ENCODE data around the gene CNTN5. TPM values are rescaled to one million over a fixed set of nuclear protein-coding genes. Genes with fewer than 3 reads are reported as not detected.

The CNTN5 gene
- total and polyA plus RNA-seq, 2 experiments from 2014 or later, result 9.6 to 10.6 TPM

DNA sequence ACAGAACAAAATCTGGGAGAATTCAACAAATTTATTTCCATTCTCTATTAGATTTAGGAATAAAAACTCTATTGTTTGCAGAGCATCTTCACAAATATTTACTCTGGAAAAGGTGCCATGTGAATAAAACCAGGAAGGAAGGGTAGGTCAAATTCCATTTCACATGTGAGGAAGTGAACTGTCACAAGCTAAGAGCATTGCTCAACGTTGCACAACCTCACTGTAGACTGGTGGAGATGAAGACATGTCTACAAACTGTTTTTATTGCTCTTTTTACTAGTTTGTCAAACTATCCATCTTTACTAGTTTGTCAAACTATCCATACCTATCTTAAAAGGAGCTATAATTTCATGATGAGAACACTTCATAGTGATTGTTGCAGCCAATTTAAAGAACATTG lies 236.4 kb downstream of the CNTN5 start:
- DNase-seq (ENCODE audit: low spot score), result peak; percentile 38
- Histone ChIP-seq H3K36me3 (replicated peaks; ENCODE audit: insufficient read depth, low read depth) (no peaks in the 10 kb centered on the region), H3K4me3 (no peak overlapping the region), H3K4me2 (no peak overlapping the region), H4K20me1 (ENCODE audit: insufficient read depth, poor library complexity, severe bottlenecking) (no peaks in the 10 kb centered on the region), H3K9me3 (ENCODE audit: low read depth) (no peaks in the 10 kb centered on the region), H3K27ac (no peak overlapping the region), H3K79me2 (no peaks in the 10 kb centered on the region), H3K9me2 (replicated peaks; ENCODE audit: insufficient read depth) (no peaks in the 10 kb centered on the region), H3K4me1 (ENCODE audit: insufficient read depth) (no peaks in the 10 kb centered on the region), H3K27me3 (no peaks in the 10 kb centered on the region), H2AFZ (no peak overlapping the region)
- TF ChIP-seq, protein P1, sequence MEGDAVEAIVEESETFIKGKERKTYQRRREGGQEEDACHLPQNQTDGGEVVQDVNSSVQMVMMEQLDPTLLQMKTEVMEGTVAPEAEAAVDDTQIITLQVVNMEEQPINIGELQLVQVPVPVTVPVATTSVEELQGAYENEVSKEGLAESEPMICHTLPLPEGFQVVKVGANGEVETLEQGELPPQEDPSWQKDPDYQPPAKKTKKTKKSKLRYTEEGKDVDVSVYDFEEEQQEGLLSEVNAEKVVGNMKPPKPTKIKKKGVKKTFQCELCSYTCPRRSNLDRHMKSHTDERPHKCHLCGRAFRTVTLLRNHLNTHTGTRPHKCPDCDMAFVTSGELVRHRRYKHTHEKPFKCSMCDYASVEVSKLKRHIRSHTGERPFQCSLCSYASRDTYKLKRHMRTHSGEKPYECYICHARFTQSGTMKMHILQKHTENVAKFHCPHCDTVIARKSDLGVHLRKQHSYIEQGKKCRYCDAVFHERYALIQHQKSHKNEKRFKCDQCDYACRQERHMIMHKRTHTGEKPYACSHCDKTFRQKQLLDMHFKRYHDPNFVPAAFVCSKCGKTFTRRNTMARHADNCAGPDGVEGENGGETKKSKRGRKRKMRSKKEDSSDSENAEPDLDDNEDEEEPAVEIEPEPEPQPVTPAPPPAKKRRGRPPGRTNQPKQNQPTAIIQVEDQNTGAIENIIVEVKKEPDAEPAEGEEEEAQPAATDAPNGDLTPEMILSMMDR (IDR thresholded peaks at IDR 0.05; ENCODE audit: poor library complexity), result no peak
- TF ChIP-seq EZH2phosphoT487 (IDR thresholded peaks at IDR 0.05; ENCODE audit: low read depth, severe bottlenecking, unreplicated experiment) (no peak), EZH2 (IDR thresholded peaks at IDR 0.05; ENCODE audit: borderline replicate concordance) (no peak)
- 30% methylated on average over 1 of the region's 1 CpG for WGBS (ENCODE audit: low lambda C conversion rate, missing lambda C conversion rate)

DNA sequence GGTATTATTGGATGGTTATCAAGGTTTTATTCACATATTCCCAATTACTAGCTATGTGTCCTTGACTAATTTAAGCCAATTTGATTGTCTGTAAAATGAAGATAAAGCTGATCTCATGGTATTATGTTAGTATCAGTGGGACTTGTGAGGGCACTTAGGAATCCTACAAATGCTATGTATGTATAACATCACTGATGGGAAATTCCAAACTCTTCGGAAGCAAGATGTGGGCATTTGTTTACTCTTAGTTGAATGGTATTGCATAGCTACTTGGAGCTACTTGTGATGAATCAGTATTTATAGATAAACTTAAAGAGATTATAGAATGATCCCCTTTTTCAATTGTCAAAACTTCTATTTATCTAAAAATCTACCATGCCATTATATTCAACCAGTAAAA lies 239.9 kb downstream of the CNTN5 start:
- Histone ChIP-seq H3K27me3 (no peaks in the 10 kb centered on the region), H3K79me2 (no peaks in the 10 kb centered on the region), H3K9me3 (ENCODE audit: low read depth) (no peaks in the 10 kb centered on the region), H3K4me3 (no peak overlapping the region), H3K36me3 (replicated peaks; ENCODE audit: insufficient read depth, low read depth) (no peaks in the 10 kb centered on the region), H3K4me2 (no peak overlapping the region), H4K20me1 (ENCODE audit: insufficient read depth, poor library complexity, severe bottlenecking) (no peaks in the 10 kb centered on the region), H3K4me1 (ENCODE audit: insufficient read depth) (no peaks in the 10 kb centered on the region), H3K9me2 (replicated peaks; ENCODE audit: insufficient read depth) (no peaks in the 10 kb centered on the region), H3K27ac (no peak overlapping the region), H2AFZ (no peak overlapping the region)
- WGBS (ENCODE audit: low lambda C conversion rate, missing lambda C conversion rate), result 34% methylated on average over 1 of the region's 1 CpG
- no peak for DNase-seq (ENCODE audit: low spot score)
- TF ChIP-seq, protein P1 (IDR thresholded peaks at IDR 0.05; ENCODE audit: poor library complexity), result no peak
- no peak for TF ChIP-seq EZH2phosphoT487 (IDR thresholded peaks at IDR 0.05; ENCODE audit: low read depth, severe bottlenecking, unreplicated experiment)
- no peak for TF ChIP-seq EZH2 (IDR thresholded peaks at IDR 0.05; ENCODE audit: borderline replicate concordance)

DNA sequence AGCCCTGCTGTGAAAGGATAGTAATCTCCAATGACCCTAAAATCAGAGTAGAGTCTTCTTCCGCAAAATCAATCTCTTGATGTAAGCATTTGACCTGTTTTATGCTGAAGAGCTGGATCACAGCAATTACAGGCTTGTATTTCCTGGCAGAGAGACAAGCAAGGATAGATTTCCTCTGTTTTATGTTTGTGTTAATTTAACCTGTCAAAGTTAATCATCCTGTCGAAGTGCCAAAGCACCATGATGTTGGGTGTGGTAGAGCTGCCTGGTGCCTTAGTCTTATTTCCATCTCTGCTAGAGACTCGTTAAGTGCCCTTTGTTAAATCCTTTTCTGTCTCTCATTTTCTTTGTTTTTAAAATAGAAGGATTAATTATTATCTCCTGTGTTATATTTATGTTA lies 248.1 kb downstream of the CNTN5 start:
- WGBS (ENCODE audit: low lambda C conversion rate, missing lambda C conversion rate), result 49% methylated on average over 3 of the region's 3 CpGs
- H4K20me1 ChIP-seq (ENCODE audit: insufficient read depth, poor library complexity, severe bottlenecking), result no peaks in the 10 kb centered on the region
- no peak overlapping the region for H3K4me3 ChIP-seq
- H3K9me2 ChIP-seq (replicated peaks; ENCODE audit: insufficient read depth), result no peaks in the 10 kb centered on the region
- DNase-seq (ENCODE audit: low spot score), result no peak
- H3K79me2 ChIP-seq, result no peaks in the 10 kb centered on the region
- TF ChIP-seq EZH2phosphoT487 (IDR thresholded peaks at IDR 0.05; ENCODE audit: low read depth, severe bottlenecking, unreplicated experiment), result no peak
- H3K9me3 ChIP-seq (ENCODE audit: low read depth), result no peaks in the 10 kb centered on the region
- H3K27me3 ChIP-seq, result no peaks in the 10 kb centered on the region
- no peaks in the 10 kb centered on the region for H3K36me3 ChIP-seq (replicated peaks; ENCODE audit: insufficient read depth, low read depth)
- H2AFZ ChIP-seq, result no peak overlapping the region
- H3K4me2 ChIP-seq, result no peak overlapping the region
- no peaks in the 10 kb centered on the region for H3K4me1 ChIP-seq (ENCODE audit: insufficient read depth)
- H3K27ac ChIP-seq, result no peak overlapping the region

DNA sequence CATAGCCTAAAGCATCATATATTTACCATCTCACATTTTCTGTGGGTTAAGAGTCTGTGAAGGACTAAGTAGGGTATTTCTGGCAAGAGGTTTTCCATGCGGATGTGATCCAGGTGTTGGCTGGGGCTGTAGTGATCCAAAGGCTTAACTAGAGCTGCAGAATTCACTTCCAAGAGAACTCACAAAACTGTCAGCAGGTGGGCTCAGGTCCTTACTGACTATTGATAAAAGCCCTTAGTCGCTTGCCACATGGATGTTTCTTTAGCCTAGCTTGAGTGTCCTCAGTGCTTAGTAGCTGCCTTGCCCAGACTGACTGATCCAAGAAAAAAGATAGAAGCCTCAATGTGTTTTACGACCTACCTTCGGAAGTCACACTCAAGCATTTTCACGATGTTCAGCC lies 250.8 kb downstream of the CNTN5 start:
- no peaks in the 10 kb centered on the region for H3K79me2 ChIP-seq
- no peaks in the 10 kb centered on the region for H3K9me3 ChIP-seq (ENCODE audit: low read depth)
- WGBS (ENCODE audit: low lambda C conversion rate, missing lambda C conversion rate), result 57% methylated on average over 5 of the region's 5 CpGs
- H4K20me1 ChIP-seq (ENCODE audit: insufficient read depth, poor library complexity, severe bottlenecking), result no peaks in the 10 kb centered on the region
- no peaks in the 10 kb centered on the region for H3K4me1 ChIP-seq (ENCODE audit: insufficient read depth)
- TF ChIP-seq EZH2 (IDR thresholded peaks at IDR 0.05; ENCODE audit: borderline replicate concordance) (no peak), EZH2phosphoT487 (IDR thresholded peaks at IDR 0.05; ENCODE audit: low read depth, severe bottlenecking, unreplicated experiment) (no peak)
- TF ChIP-seq, protein P1 (IDR thresholded peaks at IDR 0.05; ENCODE audit: poor library complexity), result no peak
- no peaks in the 10 kb centered on the region for H3K36me3 ChIP-seq (replicated peaks; ENCODE audit: insufficient read depth, low read depth)
- DNase-seq (ENCODE audit: low spot score), result no peak
- H2AFZ ChIP-seq, result no peak overlapping the region
- H3K4me3 ChIP-seq, result no peak overlapping the region
- H3K27ac ChIP-seq, result no peak overlapping the region
- no peaks in the 10 kb centered on the region for H3K9me2 ChIP-seq (replicated peaks; ENCODE audit: insufficient read depth)
- H3K27me3 ChIP-seq, result no peaks in the 10 kb centered on the region
- no peak overlapping the region for H3K4me2 ChIP-seq

Data from hepatocyte (in vitro differentiated cells).